HG03280 (cell line): ENCODE data around the gene DNAAF2.
A peak's percentile ranks its signal among the peaks of the same experiment; 100 is the strongest.
"Not testable (repeated sequence)": the region's sequence is repeated elsewhere in the genome, so short reads cannot be mapped to it uniquely, and the experiment has no call there.

Source experiments
- ATAC-seq: cut with Tn5 transposase; IDR thresholded peaks from one replicate; pipeline ENCODE4 v1.9.1; 2021; ENCODE audit warnings: mild to moderate bottlenecking, moderate library complexity; ENCODE audit not compliant: unreplicated experiment

DNAAF2 gene

GRCh38 chr14:49622022-49622607 is 12.9 kb downstream of the DNAAF2 start:
- no peak for ATAC-seq

GRCh38 chr14:49621114-49621881 is 13.7 kb downstream of the DNAAF2 start:
- peak; percentile 24 for ATAC-seq

GRCh38 chr14:49620182-49621113 is 14.6 kb downstream of the DNAAF2 start, which contains the start of the genes MGAT2 and RPL36AL:
MGAT2 (plus strand) TSS chr14:49620799; CDS start chr14:49621269, 470 bp downstream.
RPL36AL (minus strand) TSS chr14:49620626; CDS start chr14:49619104, 1,522 bp downstream.
- ATAC-seq = peak; percentile 90

GRCh38 chr14:49619730-49620129 is 15.3 kb downstream of the DNAAF2 start:
- no peak for ATAC-seq

GRCh38 chr14:49619273-49619672 is 15.8 kb downstream of the DNAAF2 start:
- not testable (repeated sequence) for ATAC-seq

- no peak for ATAC-seq
These were observed 17.1 kb downstream of the DNAAF2 start for GRCh38 chr14:49617852-49618519.

- no peak for ATAC-seq
These were observed 19.3 kb downstream of the DNAAF2 start for GRCh38 chr14:49615776-49616175.

- no peak for ATAC-seq
These were observed 20.8 kb downstream of the DNAAF2 start for GRCh38 chr14:49614196-49614595.

- no peak for ATAC-seq
These were observed 22.4 kb downstream of the DNAAF2 start for GRCh38 chr14:49612671-49613070.

GRCh38 chr14:49612251-49612650 is 22.8 kb downstream of the DNAAF2 start:
- no peak for ATAC-seq

- ATAC-seq = no peak
These were observed 27.5 kb downstream of the DNAAF2 start for GRCh38 chr14:49607583-49607982.

GRCh38 chr14:49598485-49599300 is 36.4 kb downstream of the DNAAF2 start, which contains the start of gene LRR1:
LRR1 (plus strand) TSS chr14:49598940; CDS start chr14:49599021, 81 bp downstream.
- ATAC-seq = peak; percentile 54

GRCh38 chr14:49598189-49598484 is 36.9 kb downstream of the DNAAF2 start:
- ATAC-seq = no peak

GRCh38 chr14:49594347-49595091 is 40.5 kb downstream of the DNAAF2 start:
- peak; percentile 32 for ATAC-seq

GRCh38 chr14:49593016-49593415 is 42.0 kb downstream of the DNAAF2 start:
- ATAC-seq = peak; percentile 38

- no peak for ATAC-seq
These were observed 45.7 kb downstream of the DNAAF2 start for GRCh38 chr14:49589387-49589786.

- ATAC-seq = peak; percentile 27
These were observed 48.2 kb downstream of the DNAAF2 start for GRCh38 chr14:49586673-49587460.
